Astrocyte of the spinal cord (primary cell): Measurements from ENCODE around the gene LPAR1.

Source experiments
- DNase-seq: peaks from one replicate; pipeline ENCODE4 v3.0.0; 2011; ENCODE audit warnings: low read depth, low spot score
- H3K4me3 ChIP-seq: 2 replicates; pipeline ENCODE4 v1.5.1; 2011; ENCODE audit warnings: low read depth, mild to moderate bottlenecking, low read length, moderate library complexity
- CTCF ChIP-seq: IDR thresholded peaks from 2 replicates; pipeline ENCODE4 v1.5.1; 2012; ENCODE audit warnings: low read depth, mild to moderate bottlenecking, low read length, inconsistent platforms
- in situ Hi-C: cut with HindIII; loops from 2 replicates; pipeline ENCODE4 v1.10.0; 2017; ENCODE audit warnings: low sequenced_read_pairs

The LPAR1 gene

GRCh38 chr9:111038331-111039230 lies at the start of gene LPAR1:
Gene LPAR1 (minus strand): TSS chr9:111038470. CDS start chr9:110972117, 66,353 bp downstream.
- in situ Hi-C loops = no loop called here
- peak; percentile 78 for DNase-seq
- TF ChIP-seq CTCF = no peak
- H3K4me3 ChIP-seq = peak within 1 kb of the TSS; percentile 79

- in situ Hi-C loops = no loop called here
- no peak for DNase-seq
- no peak for TF ChIP-seq CTCF
- H3K4me3 ChIP-seq = no peak overlapping the region
These were observed 40.2 kb upstream of the LPAR1 start for GRCh38 chr9:111078391-111079038.

- no peak overlapping the region for H3K4me3 ChIP-seq
- in situ Hi-C loops = no loop called here
- no peak for TF ChIP-seq CTCF
- no peak for DNase-seq
These were observed 38.2 kb upstream of the LPAR1 start for GRCh38 chr9:111076519-111076918.

GRCh38 chr9:111076042-111076441 lies 37.8 kb upstream of the LPAR1 start:
- DNase-seq = no peak
- no peak overlapping the region for H3K4me3 ChIP-seq
- TF ChIP-seq CTCF = no peak
- in situ Hi-C loops = no loop called here

- in situ Hi-C loops = no loop called here
- no peak overlapping the region for H3K4me3 ChIP-seq
- TF ChIP-seq CTCF = no peak
- DNase-seq = no peak
These were observed 36.1 kb upstream of the LPAR1 start for GRCh38 chr9:111074395-111074794.

GRCh38 chr9:111069183-111069582 lies 30.9 kb upstream of the LPAR1 start:
- no peak for TF ChIP-seq CTCF
- in situ Hi-C loops = no loop called here
- H3K4me3 ChIP-seq = no peak overlapping the region
- DNase-seq = no peak
